ENCODE results near the gene ASTN2.
"Not testable (repeated sequence)": the region's sequence is repeated elsewhere in the genome, so short reads cannot be mapped to it uniquely, and the experiment has no call there.

The ASTN2 gene

DNA sequence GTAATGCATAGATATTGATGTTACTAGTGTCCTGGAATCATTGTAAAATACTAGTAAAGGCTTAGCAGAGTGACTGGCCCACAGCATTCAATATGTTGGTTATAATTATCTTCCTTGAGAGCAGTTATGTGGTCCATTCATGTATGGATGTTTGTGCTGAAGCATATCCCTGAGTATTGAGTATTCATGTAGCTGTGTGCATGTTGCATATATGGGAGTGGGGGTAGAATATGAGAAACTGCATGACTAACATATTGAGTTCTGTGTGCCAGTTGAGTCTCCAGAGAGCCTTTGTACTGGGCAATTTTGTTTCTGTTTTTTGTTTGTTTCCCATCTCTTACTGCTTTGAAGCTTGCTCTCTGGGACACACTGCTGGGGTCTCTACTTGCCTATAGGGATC lies 950.4 kb downstream of the ASTN2 start:
- DNase-seq = no peak

DNA sequence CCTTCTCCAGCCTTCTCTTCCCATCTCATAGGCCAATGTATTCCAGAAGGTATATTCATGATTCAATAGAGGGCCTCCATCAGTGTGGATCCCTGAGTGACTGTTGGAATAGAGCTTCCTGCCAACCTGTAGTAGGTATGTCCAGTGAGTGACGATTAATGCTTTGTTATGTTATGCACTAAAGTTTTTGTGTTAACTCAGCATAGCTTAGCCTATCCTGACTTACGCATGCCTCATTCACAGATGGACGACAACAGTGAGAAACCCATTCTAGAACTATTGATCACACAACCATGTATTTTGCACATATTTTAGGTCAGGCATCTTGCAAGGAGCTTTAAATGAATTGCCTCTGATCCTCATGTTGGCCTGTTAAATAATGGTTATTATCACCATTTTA lies 953.2 kb downstream of the ASTN2 start:
- no peak for DNase-seq

GRCh38 chr9:116460026-116460425 lies 954.8 kb downstream of the ASTN2 start:
- no peak for DNase-seq

DNA sequence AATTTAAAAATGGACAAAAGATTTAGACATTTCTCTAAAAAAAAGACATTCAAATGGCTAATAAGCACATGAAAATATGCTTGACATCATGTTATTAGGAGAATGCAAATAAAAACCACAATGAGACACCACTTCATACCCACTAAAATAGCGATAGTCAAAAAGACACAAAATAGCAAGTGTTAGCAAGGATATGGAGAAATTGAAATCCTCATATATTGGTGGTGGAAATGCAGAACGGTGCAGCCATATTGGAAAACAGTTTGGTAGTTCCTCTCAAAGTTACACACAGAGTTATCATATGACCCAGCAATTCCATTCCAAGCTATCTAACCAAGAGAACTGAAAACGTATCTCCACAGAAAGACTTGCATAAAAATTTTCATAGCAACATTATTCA lies 955.3 kb downstream of the ASTN2 start:
- DNase-seq = no peak

DNA sequence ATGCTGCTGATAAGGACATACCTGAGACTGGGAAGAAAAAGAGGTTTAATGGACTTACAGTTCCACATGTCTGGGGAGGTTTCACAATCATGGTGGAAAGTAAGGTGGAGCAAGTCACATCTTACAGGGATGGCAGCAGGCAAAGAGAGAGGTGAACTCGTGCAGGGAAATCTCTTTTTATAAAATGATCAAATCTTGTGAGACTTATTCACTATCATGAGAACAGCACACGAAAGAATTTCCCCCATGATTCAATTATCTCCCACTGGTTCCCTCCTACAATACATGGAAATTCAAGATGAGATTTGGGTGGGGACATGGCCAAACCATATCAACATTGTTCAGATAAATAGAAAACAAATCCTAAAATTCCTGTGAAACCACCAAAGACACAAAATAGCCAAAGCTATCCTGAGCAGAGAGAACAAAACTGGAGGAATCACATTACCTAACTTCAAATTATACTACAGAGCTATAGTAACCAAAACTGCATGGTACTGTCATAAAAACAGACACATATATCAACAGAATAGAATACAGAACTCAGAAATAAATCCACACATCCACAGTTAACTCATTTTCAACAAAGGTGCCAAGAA lies 958.3 kb downstream of the ASTN2 start:
- DNase-seq = no peak

DNA sequence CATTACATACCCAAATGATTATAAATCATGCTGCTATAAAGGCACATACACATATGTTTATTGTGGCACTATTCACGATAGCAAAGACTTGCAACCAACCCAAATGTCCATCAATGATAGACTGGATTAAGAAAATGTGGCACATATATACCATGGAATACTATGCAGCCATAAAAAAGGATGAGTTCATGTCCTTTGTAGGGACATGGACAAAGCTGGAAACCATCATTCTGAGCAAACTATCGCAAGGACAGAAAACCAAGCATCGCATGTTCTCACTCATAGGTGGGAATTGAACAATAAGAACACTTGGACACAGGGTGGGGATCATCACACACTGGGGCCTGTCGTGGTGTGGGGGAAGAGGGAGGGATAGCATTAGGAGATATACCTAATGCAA lies 960.3 kb downstream of the ASTN2 start:
- not testable (repeated sequence) for DNase-seq

DNA sequence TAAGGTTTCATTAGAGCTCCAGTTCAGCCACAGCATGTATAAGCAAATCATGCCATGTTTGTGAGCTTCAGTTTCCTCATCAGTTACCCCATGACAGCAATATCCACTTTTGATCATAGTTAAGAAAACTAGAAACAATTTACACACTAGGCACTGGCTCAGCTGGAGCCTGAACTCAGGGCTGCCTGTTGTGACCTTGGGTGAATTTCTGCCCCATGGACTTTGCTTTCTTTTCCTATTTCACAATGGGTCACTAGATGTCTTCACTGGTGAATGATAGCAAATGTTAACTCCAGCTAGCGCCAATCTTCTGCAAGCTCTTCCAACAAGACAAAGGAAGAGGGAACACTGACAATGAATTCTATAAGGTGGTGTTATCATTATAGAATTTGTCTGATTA lies 961.1 kb downstream of the ASTN2 start:
- DNase-seq = no peak

DNA sequence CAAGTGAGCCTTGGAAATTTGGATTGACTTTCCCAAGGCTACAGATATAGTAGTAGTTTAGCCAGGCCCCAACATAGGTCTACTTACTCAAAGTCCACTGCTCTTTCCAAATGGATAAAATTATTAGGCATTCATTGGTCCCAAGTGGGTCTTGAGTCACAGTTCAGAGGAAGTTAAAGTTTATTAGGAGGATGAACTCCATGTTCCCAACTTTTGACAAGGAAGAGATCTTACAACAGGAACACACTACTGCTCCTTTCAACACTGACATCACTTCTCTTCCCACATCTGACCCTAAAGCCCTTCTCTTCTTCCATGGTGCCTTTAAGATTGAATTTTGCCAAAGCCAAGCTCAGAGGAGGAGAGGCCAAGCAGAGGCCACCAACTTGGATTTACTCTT lies 962.2 kb downstream of the ASTN2 start:
- no peak for DNase-seq

DNA sequence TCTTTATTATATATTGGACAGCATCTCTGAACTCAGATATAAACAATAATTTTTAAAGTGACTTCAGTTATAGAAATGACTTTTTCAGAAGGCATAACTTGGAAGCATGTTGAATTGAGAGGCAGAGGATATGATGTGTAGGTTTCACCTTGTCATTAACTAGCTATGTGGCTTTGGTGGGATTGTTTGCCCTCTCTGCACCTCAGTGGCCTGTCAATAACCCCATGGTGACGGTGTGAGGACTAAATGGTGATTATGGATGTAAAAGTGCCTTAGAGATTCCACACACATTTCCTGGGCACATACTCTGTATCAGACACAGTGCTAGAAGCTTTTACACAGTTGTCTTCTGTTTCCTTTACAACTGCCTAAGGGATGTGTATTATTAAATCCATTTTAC lies 962.6 kb downstream of the ASTN2 start:
- no peak for DNase-seq

GRCh38 chr9:116451500-116452115 lies 963.2 kb downstream of the ASTN2 start:
- no peak for DNase-seq

DNA sequence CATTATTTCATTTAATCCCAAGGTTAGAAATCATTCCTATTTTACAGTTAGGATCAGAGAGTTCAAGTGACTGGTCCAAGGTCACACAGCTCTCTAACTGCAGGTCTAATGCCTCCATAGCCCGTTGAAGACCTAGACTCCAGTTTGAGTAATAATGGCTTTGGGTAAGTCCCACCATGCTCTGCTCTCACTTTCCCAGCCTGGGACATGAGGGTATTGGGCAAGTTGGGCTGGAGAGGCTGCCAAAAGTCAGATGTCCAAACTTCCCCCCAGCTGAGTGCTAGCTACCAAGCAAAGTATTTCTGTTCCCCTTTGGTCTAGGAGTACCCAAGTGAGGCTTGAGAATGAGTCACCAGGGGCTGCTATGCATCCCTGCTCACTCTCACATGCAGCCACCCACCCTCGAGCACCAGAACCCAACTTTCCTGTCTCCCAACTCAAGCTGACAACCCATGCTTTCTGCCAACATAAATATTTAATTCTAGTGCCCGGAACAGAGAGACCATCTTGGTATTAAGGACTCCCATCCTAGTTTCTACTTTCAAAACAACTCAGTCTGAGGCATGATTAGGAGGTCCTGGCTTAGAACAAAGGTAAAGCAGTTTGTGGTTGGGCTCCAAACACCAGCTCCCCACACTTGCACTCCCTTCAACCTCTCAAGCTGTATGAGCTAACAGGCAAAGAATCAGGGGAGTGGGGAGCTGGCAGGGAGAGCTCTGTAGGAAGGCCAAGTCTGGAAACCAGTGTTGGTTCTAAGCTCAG lies 964.3 kb downstream of the ASTN2 start:
- peak; percentile 94 for DNase-seq

- no peak for DNase-seq
Observed at GRCh38 chr9:116449949-116450348, 964.9 kb downstream of the ASTN2 start.

DNA sequence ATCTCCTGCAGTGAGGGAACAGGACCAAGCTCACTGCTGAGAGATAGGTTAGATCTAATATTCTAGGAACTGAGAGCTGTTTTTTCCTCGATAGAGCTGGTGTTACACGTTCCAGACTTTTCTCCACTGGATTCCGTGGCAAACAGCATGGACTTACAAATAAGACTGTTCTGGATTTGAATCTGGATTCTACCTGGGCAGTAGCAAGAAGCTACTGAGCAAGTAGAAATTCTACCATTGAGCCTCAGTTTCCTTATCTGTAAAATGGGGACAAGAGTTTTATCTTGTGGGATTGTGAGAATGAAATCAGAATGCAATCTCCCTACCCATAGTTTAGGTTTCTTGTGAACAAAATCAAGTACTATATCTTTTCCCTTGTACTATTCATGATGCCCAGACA lies 966.4 kb downstream of the ASTN2 start:
- DNase-seq = no peak

GRCh38 chr9:116447934-116448333 lies 966.9 kb downstream of the ASTN2 start:
- no peak for DNase-seq

GRCh38 chr9:116442528-116442927 lies 972.3 kb downstream of the ASTN2 start:
- DNase-seq = no peak

DNA sequence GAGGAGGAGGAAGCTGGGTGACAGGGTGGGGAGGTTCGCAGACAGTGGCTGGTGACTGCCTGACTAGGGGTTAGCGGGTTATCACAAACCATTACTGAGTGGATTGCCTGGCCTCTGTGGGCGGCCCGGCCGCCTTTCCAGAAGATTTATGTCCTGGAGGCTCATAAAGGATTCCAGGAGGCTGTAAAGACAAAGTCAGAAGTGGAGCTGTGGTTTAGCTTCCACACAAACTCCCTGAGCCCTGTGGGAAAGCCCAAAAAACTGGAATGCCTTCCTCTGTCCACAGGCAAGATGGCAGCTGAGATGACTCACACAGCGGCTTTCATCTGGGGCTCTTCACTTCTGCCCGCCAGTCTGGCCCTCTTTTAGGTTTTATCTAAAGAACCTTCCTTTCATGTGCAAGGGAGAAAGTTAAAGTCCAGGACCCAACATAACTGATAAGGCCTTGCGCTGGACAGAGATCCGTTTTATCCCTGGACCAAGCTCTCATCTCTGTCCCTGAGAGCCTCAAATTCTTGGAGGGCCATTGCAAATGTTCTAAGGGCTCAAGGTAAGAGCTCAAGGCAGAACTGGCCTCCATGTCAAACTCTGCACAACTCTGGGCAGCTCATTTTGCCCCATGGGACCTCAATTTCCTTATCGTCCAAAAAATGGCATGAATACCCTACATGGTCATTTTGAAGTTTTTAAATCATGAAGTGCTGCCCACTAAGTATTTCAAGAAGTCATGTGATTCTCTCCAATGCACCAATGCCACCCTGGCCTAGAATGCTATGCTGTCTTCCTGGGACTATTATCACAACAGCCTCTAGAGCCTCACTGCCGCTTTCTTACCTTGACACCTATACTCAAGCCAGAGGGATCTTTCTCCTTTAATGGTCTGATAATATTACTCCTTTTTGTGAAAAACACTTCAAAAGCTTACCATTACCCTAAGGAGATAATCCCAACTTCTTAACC lies 977.2 kb downstream of the ASTN2 start:
- no peak for DNase-seq

DNA sequence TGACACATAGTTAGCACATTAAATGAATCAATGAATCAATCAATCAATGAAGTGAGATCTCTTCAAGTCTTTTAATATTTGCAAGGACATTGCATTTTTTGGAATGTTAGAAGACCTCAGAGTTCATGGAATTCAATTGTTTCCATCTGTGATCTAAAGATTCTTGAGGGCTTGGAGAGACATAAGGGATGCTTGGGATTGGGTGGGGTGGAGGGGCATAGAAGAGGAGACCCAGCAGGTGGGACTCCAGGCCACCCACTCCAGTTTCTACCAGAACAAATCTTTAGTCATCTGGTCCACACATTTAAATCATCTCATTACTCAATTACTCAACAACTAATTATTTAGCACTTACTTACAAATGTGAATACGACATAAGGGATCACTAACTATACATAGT lies 978.7 kb downstream of the ASTN2 start:
- no peak for DNase-seq

- no peak for DNase-seq
Observed at GRCh38 chr9:116435706-116436105, 979.2 kb downstream of the ASTN2 start.

- DNase-seq = no peak
Observed at GRCh38 chr9:116434314-116434713, 980.5 kb downstream of the ASTN2 start.

DNA sequence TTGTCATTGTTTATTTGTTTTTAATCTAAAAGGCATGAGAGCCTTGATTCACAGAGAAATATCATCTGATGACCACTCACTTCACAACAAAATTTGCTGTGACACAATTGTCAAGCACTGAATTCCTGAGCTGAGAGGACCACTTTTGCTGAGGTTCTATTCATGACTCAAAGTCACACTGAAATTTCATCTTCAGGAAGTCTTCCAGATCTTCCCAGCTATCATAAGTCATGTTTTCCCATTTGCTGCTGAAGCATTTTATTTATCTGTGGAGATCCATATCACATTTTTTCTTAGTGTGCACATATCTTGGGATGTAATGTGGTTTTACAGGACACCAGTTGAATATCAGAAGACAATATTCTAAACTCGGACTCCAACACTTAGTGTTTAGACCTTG lies 982.8 kb downstream of the ASTN2 start:
- no peak for DNase-seq

DNA sequence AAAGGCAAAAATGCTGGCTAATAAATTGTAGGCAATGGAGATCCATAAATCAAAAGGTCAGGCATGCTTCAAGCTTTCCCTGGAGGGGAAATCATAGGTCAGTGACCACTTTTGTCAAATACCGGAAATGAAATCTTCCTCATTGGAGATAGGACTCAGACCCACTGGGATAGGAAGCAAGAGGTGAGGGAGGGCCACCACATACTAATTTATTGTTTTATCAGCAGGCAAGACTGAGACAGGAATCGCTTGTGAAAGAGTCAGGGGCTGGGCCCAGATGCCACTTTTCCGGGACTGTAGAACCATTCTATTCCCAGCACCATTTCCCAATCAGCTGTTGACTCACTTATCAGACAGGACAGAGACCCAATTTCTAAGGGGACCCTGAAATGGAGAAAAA lies 984.0 kb downstream of the ASTN2 start:
- no peak for DNase-seq

DNA sequence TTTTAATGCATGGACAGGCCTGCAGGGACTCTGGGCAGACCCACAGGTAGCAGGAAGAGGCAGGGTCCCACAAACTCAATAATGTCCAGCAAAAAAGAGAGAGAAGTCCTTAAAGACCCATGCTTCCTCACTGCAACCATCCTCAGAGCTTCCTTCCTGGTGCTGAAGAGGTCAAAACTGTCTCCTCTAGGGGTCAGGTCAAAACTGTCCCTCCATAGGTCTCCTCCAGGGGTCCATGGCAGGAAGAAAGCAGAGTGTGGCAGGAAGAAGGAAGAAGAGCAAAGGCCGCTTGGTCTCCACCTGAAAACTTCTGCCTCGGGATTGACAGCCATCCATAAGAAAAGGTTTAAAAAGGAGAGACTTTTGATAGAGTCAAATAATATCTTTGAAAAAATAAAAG lies 989.6 kb downstream of the ASTN2 start:
- DNase-seq = no peak

- no peak for DNase-seq
Observed at GRCh38 chr9:116423149-116423548, 991.7 kb downstream of the ASTN2 start.

All from suppressor macrophage treated with lipopolysaccharide for 4 hours (primary cell).